Astrocyte of the cerebellum (primary cell): ENCODE measurements around the gene NOL4L.

Experiments
- DNase-seq: peaks from one replicate; pipeline ENCODE4 v3.0.0-alpha.2; 2011; ENCODE audit warnings: low read depth
- H3K4me3 ChIP-seq: 2 replicates; pipeline ENCODE4 v1.5.1; 2011; ENCODE audit warnings: mild to moderate bottlenecking, low read depth, low read length, moderate library complexity
- CTCF ChIP-seq: IDR thresholded peaks from 2 replicates; pipeline ENCODE4 v1.5.1; 2012; ENCODE audit warnings: low read length, low read depth, moderate library complexity, mild to moderate bottlenecking; ENCODE audit errors: missing control alignments
- in situ Hi-C: cut with HindIII; loops from 2 replicates; pipeline ENCODE4 v1.10.0; 2017; ENCODE audit warnings: low sequenced_read_pairs

Gene NOL4L

DNA sequence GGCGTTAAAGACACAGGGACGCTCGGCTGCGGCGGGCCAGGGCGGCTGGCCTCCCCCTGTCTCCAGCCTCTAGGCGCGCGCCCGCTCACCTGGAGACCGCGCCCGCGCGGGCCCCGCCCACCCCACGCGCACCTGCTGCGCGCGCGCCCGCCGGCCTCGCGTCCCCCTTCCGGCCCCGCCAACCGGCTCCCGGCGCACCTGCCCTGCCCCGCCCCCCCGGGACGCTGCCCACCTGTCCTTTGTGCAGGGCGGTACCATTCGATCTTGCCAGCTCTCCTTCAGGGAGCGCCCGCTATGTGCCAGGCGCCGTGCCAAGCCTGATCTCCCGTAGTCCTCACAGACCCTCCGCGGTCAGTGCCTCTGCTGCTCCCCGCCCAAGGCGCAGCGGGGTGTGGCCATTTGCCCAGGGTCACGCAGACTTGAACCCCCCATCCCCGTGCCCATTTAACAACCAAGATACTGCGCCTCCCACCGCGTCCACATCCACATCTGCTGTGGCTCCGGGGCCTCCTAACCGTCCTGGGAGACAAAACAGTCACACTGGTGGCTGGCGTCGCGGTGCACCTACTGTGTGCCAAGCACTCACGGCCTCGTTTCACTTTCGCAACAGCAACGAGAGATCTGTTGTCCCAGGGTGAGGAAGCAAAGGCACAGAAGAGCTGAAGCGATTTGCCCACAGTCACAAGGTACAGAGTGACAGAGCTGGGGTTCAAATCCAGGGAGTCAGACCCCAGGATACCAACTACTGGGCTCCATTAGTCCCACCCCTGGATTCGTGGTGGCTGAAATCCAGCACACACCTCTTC lies 48.1 kb downstream of the NOL4L start:
- DNase-seq, result no peak
- in situ Hi-C loops, result no loop called here
- no peak for TF ChIP-seq CTCF
- H3K4me3 ChIP-seq, result peak overlapping the region; percentile 34

DNA sequence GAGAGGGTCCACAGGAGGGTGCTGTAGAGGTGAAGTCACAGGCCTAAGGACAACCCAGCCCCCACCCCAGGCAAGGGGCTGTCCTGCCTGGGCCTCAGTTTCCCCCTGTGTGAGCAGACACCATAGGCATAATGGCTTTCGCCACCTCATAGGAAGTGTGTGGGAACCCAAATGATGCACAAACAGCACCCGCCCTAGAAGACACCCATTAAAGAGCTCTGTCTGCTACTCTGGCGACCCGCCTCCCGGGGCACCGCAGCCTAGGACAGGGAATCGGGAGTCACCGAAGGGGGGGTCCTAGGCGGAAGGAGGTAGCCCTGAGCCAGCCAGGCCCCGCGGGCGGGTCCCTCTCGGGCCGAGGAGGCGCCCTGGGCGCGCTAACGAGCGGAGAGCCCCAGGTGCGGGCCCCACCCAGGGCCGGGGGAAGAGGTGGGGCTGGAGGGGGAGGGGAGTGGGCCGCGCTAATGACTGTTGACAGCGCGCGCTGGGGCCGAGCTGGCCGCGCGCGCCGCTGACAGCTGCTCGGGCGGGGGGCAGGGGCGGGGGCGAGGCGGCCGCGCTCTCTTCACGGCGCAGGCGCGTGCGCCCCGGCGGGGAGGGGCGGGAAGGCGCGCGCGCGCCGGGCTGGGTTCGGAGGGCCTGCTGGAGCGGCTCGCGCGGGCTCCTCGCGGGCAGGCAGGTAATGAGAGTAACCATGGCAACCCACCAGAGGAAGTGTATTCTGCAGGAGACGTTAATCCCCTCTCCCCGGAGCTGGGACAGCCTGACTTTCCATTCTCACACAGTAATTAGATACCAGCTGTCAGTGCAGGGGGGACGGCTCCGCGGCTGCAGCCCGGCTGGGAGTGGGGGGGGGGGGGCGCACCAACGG lies 48.9 kb downstream of the NOL4L start:
- TF ChIP-seq CTCF, result no peak
- in situ Hi-C loops, result no loop called here
- peak overlapping the region; percentile 34 for H3K4me3 ChIP-seq
- no peak for DNase-seq

GRCh38 chr20:32535316-32535952 lies 49.7 kb downstream of the NOL4L start:
- no peak for DNase-seq
- TF ChIP-seq CTCF, result no peak
- H3K4me3 ChIP-seq, result no peak overlapping the region
- in situ Hi-C loops, result no loop called here

- TF ChIP-seq CTCF, result no peak
- no peak overlapping the region for H3K4me3 ChIP-seq
- in situ Hi-C loops, result no loop called here
- DNase-seq, result no peak
Measured at GRCh38 chr20:32534661-32535240, 50.4 kb downstream of the NOL4L start.

GRCh38 chr20:32533732-32534131 lies 51.4 kb downstream of the NOL4L start:
- DNase-seq, result no peak
- no peak for TF ChIP-seq CTCF
- in situ Hi-C loops, result no loop called here
- no peak overlapping the region for H3K4me3 ChIP-seq

- no peak for DNase-seq
- no peak for TF ChIP-seq CTCF
- H3K4me3 ChIP-seq, result no peak overlapping the region
- in situ Hi-C loops, result no loop called here
Measured at GRCh38 chr20:32532246-32532645, 52.9 kb downstream of the NOL4L start.
